Astrocyte of the cerebellum (primary cell): Measurements from ENCODE around the gene SALL3.

ENCODE experiments used
- DNase-seq: peaks from one replicate; pipeline ENCODE4 v3.0.0-alpha.2; 2011; ENCODE audit warnings: low read depth
- H3K4me3 ChIP-seq: 2 replicates; pipeline ENCODE4 v1.5.1; 2011; ENCODE audit warnings: mild to moderate bottlenecking, low read depth, low read length, moderate library complexity
- in situ Hi-C: cut with HindIII; loops from 2 replicates; pipeline ENCODE4 v1.10.0; 2017; ENCODE audit warnings: low sequenced_read_pairs
- TF ChIP-seq, protein P1 (sequence below): IDR thresholded peaks from 2 replicates; pipeline ENCODE4 v1.5.1; 2012; ENCODE audit warnings: low read length, low read depth, moderate library complexity, mild to moderate bottlenecking; ENCODE audit errors: missing control alignments

Gene SALL3

DNA sequence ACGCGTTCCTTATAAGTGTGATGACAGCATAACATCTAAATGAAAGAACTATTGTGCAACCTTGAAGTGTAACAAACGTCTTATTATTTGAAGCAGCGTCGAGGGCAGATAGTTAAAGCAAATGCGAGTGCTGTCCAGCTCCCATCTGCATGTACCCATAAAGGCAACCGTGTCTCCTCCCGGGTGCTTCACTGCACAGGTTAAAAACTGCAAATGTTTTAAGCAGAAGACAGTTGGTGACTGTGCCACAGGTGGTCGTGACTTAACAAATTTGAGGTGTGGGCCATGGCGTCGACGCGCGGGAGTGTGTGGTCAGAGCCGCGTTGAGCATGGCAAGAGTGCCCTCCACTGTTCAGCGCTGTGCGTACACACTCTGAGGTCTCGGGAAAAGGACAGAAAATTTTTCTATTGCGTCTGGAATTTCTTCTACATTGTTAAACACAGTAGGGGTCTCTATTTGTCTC is 6.4 kb downstream of the SALL3 start:
- in situ Hi-C loops = no loop called here
- peak; percentile 3 for DNase-seq
- no peak overlapping the region for H3K4me3 ChIP-seq
- TF ChIP-seq, protein P1, sequence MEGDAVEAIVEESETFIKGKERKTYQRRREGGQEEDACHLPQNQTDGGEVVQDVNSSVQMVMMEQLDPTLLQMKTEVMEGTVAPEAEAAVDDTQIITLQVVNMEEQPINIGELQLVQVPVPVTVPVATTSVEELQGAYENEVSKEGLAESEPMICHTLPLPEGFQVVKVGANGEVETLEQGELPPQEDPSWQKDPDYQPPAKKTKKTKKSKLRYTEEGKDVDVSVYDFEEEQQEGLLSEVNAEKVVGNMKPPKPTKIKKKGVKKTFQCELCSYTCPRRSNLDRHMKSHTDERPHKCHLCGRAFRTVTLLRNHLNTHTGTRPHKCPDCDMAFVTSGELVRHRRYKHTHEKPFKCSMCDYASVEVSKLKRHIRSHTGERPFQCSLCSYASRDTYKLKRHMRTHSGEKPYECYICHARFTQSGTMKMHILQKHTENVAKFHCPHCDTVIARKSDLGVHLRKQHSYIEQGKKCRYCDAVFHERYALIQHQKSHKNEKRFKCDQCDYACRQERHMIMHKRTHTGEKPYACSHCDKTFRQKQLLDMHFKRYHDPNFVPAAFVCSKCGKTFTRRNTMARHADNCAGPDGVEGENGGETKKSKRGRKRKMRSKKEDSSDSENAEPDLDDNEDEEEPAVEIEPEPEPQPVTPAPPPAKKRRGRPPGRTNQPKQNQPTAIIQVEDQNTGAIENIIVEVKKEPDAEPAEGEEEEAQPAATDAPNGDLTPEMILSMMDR = peak; percentile 47

DNA sequence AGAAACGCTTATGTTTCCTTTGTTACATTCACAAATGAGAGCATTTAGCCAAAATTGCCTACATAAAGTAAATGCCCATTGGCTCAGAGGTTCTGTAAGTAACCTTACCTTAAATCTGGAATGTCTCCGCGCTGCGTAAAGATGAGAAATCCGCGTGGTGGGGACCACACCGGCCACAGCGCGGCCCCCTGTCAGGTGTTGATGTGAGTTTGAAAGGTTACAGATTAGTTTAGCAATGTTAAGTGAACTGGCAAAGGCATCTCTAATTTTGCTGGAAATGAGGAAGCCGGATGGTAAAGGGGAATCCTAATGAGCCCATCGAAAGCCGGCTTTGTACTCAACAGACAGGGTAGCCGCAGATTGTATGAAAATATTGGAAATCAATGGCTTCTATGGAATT is 11.8 kb downstream of the SALL3 start:
- in situ Hi-C loops = no loop called here
- no peak for DNase-seq
- H3K4me3 ChIP-seq = no peak overlapping the region
- TF ChIP-seq, protein P1 = no peak

DNA sequence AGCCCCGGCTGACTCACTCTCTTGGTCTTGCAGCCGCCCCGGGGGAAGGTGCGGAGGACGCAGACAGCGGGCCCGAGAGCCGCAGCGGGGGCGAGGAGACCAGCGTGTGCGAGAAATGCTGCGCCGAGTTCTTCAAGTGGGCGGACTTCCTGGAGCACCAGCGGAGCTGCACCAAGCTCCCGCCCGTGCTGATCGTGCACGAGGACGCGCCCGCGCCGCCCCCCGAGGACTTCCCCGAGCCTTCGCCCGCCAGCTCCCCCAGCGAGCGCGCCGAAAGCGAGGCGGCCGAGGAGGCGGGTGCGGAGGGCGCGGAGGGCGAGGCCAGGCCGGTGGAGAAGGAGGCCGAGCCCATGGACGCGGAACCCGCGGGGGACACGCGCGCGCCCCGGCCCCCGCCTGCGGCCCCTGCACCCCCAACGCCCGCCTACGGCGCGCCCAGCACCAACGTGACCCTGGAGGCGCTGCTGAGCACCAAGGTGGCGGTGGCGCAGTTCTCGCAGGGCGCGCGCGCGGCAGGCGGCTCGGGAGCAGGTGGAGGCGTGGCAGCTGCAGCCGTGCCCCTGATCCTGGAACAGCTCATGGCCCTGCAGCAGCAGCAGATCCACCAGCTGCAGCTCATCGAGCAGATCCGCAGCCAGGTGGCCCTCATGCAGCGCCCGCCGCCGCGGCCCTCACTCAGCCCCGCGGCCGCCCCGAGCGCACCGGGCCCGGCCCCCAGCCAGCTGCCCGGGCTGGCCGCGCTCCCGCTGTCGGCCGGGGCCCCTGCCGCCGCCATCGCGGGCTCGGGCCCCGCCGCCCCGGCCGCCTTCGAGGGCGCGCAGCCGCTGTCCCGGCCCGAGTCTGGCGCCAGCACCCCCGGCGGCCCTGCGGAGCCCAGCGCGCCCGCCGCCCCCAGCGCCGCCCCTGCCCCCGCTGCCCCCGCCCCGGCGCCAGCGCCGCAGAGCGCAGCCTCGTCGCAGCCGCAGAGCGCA is 12.7 kb downstream of the SALL3 start:
- H3K4me3 ChIP-seq = no peak overlapping the region
- no peak for DNase-seq
- in situ Hi-C loops = no loop called here
- TF ChIP-seq, protein P1 = no peak

DNA sequence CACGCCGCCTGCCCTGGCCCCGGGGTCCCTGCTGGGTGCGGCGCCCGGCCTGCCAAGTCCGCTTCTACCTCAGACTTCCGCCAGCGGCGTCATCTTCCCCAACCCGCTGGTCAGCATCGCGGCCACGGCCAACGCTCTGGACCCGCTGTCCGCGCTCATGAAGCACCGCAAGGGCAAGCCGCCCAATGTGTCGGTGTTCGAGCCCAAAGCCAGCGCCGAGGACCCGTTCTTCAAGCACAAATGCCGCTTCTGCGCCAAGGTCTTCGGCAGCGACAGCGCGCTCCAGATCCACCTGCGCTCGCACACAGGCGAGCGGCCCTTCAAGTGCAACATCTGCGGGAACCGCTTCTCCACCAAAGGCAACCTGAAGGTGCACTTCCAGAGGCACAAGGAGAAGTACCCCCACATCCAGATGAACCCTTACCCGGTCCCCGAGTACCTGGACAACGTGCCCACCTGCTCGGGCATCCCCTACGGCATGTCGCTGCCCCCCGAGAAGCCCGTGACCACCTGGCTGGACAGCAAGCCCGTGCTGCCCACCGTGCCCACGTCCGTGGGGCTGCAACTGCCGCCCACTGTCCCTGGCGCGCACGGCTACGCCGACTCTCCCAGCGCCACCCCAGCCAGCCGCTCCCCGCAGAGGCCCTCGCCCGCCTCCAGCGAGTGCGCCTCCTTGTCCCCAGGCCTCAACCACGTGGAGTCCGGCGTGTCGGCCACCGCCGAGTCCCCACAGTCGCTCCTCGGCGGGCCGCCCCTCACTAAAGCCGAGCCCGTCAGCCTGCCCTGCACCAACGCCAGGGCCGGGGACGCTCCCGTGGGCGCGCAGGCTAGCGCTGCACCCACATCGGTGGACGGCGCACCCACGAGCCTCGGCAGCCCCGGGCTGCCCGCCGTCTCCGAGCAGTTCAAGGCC is 13.7 kb downstream of the SALL3 start:
- no peak for DNase-seq
- in situ Hi-C loops = no loop called here
- no peak overlapping the region for H3K4me3 ChIP-seq
- TF ChIP-seq, protein P1 = no peak

DNA sequence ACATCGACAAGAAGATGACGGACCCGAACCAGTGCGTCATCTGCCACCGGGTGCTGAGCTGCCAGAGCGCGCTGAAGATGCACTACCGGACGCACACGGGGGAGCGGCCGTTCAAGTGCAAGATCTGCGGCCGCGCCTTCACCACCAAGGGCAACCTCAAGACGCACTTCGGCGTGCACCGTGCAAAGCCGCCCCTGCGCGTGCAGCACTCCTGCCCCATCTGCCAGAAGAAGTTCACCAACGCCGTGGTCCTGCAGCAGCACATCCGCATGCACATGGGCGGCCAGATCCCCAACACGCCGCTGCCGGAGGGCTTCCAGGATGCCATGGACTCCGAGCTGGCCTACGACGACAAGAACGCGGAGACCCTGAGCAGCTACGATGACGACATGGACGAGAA is 14.4 kb downstream of the SALL3 start:
- TF ChIP-seq, protein P1 = no peak
- in situ Hi-C loops = no loop called here
- no peak for DNase-seq
- no peak overlapping the region for H3K4me3 ChIP-seq

DNA sequence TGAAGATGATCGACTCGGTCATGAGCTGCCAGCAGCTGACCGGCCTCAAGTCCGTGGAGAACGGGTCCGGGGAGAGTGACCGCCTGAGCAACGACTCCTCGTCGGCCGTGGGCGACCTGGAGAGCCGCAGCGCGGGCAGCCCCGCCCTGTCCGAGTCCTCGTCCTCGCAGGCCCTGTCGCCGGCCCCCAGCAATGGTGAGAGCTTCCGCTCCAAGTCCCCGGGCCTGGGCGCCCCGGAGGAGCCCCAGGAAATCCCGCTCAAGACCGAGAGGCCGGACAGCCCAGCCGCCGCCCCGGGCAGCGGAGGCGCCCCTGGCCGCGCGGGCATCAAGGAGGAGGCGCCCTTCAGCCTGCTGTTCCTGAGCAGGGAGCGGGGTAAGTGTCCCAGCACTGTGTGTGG is 14.9 kb downstream of the SALL3 start:
- TF ChIP-seq, protein P1 = no peak
- in situ Hi-C loops = no loop called here
- DNase-seq = no peak
- no peak overlapping the region for H3K4me3 ChIP-seq
